Mesenteric fat pad (tissue), 1 donor: Measurements from ENCODE around the gene SNX2. TPM values are rescaled to one million over a fixed set of nuclear protein-coding genes. Genes with fewer than 3 reads are reported as not detected.
"Not testable (repeated sequence)": the region's sequence is repeated elsewhere in the genome, so short reads cannot be mapped to it uniquely, and the experiment has no call there.

ENCODE experiments used
- DNase-seq: peaks from one replicate; pipeline ENCODE4 v3.0.0-alpha.2; 2020; ENCODE audit warnings: low spot score
- long read RNA-seq: library from polyadenylated mRNA; unstranded; transcript quantifications from one replicate; pipeline ENCODE4 v2.0.0, GENCODE V29; 2020
- total RNA-seq: library from RNA; stranded (reverse); fragmentation: NEBNext Ultra II Directional; extraction: Animal tissue kit (Norgen Biotek cat#: 25700); gene quantifications from one replicate; pipeline ENCODE4 v1.2.1, GENCODE V29; 2021
- donor health status: DM: yes; HTN: yes; CAD: no.

SNX2 gene
- 80.1 TPM for total RNA-seq
- long read RNA-seq, transcript SNX2-201 (15 exons, 2,128 nt) = major isoform, 360 of 409 reads
- long read RNA-seq, partial matches to known transcripts = 23 of 409 reads
- long read RNA-seq, other reads (novel, unspliced or antisense) = 25 of 409 reads

- peak; percentile 98 for DNase-seq
These were observed at the start of gene SNX2 for GRCh38 chr5:122774861-122775549. SNX2 (plus strand) TSS chr5:122775080; CDS start chr5:122775104, 24 bp downstream.

DNA sequence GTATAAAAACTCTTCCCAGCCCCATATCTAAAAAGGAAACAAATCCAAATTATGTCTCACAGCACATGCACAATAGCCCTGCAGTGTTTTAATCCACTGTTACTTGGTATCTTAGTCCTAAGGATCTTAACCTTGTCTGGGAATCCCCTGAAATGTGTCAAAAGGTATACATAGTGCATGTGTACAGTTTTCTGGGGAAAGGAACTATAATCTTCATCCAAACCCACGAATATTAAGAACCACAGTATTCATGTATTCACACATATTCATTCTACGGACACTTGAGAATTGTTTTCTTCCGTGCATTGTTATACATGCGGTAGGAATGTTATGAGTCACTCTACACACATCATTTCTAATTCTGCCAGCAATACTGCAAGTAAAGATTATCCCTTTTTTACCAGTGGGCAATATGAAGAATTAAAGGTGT is 47.8 kb upstream of the SNX2 start:
- no peak for DNase-seq

- no peak for DNase-seq
These were observed 44.8 kb upstream of the SNX2 start for GRCh38 chr5:122730037-122730436.

DNA sequence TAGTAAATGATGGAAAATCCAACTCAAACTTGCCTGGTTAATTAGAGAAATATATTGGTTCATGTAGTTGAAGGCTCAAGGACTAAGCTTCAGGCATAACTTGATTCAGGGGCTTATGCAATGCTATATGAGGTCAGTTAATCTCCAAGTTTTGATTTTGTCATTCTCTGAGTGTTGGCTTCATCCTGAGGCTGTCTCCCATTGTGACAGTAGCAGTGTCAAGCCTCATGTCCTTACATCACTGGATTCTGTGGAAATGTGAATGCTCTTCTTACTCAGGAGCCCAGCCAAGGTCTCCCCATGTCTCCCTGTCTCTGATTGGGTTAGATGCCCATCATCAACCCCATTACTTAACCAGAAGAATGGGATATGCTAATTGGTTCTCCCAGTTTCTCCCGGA is 44.4 kb upstream of the SNX2 start:
- DNase-seq = no peak

DNA sequence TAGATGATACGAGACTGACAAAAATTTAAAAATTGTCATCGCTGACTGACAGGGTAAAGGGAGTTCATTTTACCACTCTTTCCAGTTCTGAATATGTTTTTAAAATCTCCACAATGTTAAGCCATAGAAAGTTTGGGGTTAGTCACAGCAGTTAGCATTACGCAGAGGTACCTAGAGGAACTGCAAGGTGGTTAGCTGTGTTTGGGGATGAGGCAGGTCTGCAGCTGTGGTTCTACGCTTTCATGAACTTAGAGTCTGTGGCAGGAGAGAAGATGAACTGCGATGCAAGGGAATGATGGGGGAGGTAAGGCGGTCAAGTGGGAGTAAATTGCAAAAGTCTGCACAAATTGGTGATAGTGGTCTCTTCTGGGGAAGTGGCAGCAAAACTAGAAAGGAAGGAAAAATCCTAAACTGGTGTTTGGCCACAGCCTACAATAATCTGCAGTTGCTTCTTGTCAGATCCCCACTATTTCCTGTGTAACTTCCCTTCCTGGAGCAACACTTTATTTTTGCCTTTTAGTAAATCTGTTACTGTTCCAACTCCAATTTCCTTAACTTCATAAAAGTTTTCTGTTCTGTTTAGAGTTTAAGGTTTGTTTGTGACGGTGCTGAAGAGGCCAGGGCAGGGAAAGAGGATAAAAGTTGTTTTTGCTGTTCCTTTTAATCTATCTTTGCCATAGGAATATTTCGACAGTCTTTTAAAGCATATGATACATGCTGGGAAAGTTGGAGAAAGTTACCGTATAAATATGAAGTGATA is 38.6 kb upstream of the SNX2 start:
- DNase-seq = no peak

- DNase-seq = no peak
These were observed 36.8 kb upstream of the SNX2 start for GRCh38 chr5:122738088-122738487.

- no peak for DNase-seq
These were observed 33.2 kb upstream of the SNX2 start for GRCh38 chr5:122741681-122742080.

DNA sequence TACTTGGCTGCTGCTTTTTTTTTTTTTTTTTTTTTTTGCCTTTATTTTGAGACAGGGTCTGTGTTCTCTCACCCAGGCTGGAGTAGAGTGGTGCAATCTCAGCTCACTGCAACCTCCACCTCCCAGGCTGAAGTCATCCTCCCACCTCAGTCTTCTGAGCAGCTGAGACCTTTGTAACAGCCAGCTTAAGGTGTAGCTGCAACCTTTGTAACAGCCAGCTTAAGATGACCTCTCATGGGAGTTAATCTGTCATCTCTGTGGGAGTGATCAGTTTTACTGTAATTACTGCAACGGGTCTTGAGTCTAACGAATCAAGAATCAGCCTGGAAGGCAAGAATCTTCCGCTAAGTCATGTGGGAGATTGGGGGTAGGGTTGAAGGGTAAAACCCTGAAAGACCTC is 31.6 kb upstream of the SNX2 start:
- no peak for DNase-seq

DNA sequence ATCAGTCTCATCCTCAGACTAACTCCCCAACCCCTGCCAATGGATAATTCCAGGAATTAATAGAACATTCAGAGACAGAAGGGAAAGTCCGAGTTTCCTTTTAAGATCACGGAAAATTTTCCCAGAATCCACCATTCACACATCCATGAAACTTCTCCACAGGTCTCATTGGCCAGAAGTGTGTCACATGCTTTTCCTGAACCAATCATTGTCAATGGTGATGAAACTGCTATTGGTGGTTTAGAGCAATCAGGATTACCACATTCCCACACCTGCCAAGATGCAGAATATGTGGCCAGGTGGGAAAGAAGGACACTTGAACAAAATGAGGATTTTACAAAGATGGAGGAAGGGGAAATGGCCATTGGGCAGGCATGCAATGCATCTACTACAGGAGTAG is 29.3 kb upstream of the SNX2 start:
- no peak for DNase-seq

DNA sequence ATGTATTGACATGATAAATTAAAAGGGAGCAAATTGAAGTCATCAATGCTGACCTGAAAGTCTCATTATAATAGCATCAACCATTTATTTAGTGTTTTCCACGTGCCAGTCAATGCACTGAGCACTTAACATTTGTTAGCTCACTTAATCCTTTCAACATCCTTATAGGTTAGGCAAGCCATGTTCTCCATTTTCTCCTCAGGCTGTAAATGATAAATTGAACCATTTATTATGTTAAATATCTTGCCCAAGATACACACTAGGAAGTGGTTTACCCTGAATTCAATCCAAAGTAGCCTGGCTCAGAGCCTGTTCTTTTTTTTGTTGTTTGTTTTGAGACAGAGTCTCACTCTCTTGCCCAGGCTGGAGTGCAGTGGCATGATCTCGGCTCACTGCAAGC is 25.0 kb upstream of the SNX2 start:
- no peak for DNase-seq

DNA sequence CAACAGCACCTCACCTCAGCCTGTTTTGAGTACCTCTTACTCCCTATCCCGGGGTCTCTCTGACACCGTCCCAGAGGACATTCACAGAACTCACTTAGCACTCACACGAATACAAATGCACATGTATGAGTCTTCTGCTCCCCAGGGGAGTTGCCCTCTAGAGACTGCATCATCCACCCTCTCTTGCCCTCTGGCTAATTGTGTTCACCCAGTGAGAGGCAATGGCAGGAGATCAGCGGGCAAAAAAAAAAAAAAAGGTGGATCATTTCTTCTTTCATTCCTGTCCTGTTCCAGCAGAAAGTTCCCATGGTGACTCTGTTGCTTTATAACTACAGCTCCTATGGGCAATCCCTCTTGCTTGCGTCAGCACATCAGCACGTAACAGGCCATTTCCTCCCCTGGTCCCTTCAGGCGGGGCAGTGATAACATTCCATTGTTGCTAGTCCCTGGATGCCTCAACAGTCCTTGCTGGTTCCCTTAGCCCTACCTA is 23.5 kb upstream of the SNX2 start:
- no peak for DNase-seq

DNA sequence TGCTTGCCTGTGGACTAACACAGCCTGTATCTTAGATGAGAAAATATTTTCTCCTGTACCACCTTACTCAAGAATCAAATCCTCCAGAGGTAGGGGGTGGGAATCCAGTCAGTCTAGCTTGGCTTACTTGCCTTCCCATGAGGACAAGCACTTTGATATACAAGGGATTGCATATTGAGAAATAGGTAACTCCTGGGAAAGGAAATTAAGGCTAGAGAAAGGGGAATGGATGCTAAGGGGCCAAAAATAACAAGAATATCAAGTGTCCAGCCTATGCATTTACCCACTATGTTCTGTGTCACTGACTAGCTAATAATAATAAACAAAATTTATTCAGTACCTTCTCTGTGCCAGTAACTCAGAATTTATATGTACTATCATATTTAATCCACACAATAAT is 21.4 kb upstream of the SNX2 start:
- DNase-seq = no peak

- no peak for DNase-seq
These were observed 19.1 kb upstream of the SNX2 start for GRCh38 chr5:122755783-122756182.

DNA sequence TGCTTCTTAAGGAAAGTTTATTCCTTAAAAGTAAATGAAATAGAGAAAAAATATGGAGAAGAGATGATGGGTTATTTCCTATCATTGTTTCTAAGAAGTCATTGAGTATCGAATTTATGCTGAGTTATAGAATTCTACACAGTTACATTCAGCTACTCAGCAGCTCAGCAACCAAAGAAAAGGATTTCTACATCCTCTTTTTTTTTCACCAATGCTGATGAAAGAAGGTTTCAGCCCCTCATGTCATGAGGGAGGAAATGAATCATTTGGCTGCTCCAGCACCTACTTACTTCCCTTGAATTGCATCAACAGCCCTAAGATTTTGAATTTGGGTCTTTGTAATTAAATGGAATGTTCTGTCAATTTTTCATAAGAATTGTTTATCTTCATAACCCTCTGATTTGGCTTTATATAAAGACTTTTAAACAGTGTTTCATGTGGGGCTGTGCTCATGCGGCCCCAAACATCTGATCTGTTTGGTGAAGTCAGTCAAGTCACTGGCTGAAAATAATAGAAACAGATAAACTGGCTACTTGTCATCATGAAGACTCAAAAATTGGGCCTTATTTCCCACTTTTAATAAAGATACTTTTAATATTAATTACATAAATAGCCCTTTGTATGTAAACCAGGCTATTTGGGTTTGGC is 18.5 kb upstream of the SNX2 start:
- DNase-seq = no peak

- no peak for DNase-seq
These were observed 17.6 kb upstream of the SNX2 start for GRCh38 chr5:122757285-122757684.

DNA sequence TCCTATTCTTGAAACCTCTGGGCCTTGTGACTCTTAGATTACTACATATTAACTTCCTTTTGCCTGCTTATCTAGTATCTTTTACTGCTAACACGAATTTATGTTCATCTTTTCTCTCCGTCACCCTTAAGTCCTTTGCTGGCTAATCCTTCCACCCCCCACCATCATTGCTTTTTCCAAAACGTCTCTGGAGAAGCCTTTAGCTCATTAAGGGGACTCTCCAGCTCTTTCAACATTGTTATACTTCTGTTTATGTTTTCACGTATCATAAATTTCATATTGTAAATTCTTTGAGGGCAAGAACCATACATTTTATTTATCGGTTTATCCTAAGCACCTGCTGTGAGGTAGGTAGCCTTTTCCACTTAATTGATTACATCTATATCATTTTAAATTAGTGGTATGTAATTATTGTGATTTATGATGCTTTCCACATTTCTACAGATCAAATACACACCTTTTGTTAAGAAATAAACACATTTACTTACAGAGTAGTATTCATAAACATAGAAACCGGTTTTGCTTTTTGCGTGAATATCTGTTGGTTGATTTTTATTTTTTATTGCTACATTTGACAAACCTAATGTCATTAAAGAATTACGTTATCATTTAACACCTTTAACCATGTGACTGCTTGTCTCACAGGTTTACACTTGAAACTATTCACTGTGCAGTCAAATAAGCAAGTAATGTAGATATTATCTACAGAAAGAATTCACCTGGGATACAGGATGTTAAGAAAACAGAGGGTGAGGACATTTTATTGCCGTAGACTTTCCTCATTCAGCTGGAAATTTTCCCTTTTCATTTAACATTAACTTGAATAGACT is 15.4 kb upstream of the SNX2 start:
- DNase-seq = no peak

DNA sequence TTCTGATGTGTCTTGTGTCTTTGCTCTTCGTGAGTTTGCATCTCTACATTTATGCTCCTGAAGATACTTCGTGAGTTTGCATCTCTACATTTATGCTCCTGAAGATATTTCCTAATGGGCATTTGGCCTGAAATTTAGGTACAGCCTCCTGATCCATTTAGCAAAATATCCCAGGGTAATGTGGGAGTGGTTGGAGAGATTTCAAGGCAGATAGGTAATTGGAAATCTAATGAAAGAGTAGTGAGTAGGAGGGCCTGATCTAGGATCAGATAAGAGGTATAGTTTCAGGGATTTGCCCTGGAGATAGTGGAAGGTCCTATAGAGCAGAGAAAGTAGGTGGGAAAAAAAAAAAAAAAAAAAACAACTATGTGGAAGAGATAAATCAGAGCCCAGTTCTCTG is 14.6 kb upstream of the SNX2 start:
- DNase-seq = no peak

DNA sequence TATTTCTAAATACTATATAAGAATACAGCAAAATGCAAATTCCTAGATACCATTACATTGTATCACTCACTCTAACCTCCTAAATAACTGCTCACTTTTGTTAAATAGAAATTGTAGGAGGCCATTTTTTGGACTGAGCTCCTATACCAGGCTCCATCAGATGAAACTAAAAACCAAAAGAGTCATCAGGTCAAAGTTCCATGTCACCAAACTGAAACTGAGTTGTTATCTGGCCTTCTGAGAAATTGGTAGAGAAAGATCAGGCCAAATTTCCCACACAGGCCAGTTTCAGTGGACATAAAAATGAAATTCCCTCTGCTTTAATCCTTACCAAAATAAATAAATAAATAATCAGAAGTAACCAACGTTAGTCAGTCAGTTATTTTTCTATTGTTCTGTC is 13.8 kb upstream of the SNX2 start:
- no peak for DNase-seq

DNA sequence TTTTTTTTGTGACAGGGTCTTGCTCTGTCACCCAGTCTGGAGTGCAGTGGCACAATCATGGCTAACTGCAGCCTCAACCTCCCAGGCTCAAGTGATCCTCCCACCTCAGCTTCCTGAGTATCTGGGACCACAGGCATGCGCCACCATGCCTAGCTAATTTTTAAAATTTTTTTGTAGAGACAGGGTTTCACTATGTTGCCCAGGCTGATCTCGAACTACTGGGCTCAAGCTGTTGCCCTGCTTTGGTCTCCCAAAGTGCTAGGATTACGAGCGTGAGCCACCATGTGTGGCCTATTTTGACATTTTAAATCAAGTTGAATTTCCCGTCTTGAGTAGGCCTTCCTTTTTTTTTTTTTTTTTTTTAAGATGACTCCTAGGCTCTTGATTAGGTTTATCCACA is 13.0 kb upstream of the SNX2 start:
- DNase-seq = not testable (repeated sequence)

DNA sequence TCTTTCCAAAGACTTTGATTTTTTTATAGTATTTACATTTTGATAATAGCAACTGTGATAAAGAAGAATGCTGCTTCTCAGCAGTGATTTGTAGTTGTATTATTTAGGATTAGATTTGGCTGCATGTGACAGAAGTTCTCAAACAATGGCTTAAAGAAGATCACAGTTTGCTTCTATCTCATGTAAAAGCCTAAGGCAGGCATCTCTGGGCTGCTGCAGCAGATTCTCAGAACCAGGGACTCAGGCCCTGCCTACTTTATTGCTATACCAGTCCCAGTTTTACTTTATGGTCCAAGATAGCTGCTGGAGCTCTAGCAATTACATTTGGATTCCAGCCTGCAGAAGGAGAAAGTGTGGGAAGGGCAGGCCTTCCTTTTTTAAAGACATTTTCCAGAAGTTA is 8.8 kb upstream of the SNX2 start:
- no peak for DNase-seq

DNA sequence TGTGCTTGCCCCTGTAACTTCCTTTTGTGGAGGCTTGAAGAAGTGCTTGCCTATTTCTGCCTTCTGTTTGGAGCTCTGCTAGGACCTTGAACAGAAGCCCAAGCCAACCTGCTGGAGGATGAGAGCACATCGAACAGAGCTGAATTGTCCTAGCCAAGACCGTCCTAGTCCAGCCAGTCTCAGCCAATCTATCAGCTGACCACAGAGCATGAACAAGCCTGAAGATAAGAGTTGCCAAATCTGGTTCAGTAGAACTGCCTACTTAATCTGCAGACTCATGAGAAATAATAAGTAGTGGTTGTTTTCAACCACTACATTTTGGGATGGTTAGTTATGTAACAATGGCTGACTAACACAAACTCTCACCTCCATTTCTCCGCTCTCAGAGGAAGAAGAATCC is 4.4 kb upstream of the SNX2 start:
- DNase-seq = no peak
